DMS153 treated with DMSO at 0.1 percent for 48 hours (cell line): ENCODE measurements around the gene TBC1D22A.

Experiments used
- DNase-seq: peaks from one replicate; lab custom pipeline; 2025; ENCODE audit not compliant: unreplicated experiment; lab: John Stamatoyannopoulos, UW

The TBC1D22A gene

DNA sequence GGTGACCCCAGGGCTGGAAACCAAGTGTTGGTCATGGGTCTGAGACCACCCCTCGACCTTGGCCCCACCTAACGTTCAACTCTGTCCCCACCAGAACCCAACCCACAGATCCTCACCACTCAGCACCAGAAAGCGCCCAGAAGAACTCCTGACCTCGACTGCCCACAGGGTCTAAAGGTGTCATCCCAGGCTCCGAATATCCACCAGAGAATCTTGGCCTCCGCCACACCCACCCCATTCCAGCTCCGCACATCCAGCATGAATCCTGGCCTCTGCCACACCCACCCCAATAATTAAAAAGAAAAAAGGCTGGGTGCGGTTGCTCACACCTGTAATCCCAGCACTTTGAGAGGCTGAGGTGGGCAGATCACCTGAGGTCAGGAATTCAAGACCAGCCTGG, 25.7 kb upstream of the TBC1D22A start:
- DNase-seq, result no peak

DNA sequence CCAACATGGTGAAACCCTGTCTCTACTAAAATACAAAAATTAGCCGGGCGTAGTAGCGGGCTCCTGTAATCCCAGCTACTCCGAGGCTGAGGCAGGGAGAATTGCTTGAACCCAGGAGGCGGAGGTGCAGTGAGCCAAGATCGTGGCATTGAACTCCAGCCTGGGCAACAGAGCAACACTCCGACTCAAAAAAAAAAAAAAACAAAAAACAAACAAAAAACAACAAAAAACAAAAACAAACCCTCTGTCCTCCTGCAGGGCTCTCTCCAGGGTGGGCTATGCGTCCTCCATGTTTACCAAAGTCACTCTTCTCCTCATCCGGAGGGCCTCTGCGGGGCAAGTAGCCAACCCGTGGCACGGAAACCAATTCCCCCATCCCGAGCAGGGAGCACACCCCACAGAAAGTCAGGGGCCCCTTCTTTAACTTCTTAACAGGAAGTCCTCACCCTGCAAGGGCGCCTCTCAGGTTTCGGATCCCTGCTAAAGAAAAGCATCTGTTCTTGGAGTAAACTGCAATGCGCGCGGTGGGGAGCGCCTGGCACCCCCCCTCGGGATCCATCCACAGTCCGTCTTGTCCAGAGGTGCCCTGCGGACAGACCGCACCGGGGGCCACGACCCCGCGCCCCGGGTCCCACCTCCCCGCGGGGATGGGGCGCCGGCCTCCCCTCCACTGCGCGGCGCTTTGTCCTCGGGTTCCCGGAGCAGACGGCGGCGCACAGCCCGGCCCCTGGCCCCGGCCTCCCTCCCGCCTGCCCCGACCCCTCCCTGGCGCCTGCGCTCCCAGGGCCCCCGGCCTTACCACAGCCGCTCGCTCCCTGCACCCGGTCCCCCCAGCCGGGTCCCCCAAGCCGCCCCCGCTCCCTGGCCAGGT, 25.1 kb upstream of the TBC1D22A start:
- no peak for DNase-seq

DNA sequence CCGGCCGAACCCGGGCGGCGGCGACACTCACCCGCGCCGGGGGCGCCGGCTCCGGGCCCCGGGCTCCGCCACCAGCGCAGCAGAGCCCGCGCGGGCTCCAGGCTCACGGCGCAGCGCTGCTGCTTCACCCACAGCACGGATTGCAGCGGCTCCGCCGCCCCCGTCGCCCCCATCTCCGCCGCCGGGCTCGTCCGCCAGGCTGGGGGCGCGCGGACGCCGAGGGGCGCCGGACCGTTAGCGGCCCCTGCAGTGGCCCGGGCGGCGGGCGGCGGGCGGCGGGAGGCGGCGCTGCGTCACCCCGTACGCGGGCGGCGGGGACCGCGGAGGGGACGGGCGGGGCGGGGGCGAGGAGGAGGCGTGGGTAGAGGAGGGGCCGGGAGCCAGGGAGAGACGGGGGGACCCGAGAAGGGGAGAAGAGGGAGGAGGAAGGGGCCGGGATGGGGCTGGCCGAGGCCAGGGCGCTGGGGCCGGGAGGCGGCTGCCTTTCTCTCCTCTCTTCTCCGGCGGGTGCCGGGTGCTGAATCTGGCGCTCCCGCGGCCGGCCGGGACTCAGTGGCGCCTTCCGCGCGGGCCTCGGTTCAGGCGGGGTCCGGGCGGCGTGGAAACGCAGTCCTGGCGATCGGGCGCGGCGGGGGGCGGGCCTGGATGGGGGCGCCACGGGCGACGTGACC, 24.3 kb upstream of the TBC1D22A start, which contains the start of gene CERK:
Gene CERK, minus strand, starts transcription at position 277 of the 671 bp plus-strand sequence. Its CDS starts 104 bp downstream, at position 173.
- no peak for DNase-seq

DNA sequence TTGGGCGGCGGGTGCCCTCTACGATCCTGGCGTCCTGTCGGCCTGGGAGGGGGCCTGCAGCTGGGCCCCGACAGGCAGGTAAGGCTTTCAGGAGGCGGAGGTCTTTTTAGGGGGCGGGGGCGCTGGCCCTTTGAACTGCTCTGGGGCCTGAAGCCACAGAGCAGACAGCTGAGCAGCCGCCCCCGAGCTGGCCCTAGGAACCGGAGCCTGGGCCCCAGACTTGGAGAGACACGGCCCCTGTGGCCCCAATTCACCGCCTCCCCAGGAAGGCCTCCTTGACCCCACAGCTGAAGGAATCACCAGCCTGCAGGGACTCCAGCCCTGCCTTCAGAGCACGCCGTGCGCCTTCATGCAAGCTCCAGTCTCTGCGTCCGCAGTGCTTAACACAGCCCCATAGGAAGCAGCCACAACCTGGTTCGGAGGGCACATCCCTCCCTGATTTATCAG, 23.8 kb upstream of the TBC1D22A start:
- no peak for DNase-seq

DNA sequence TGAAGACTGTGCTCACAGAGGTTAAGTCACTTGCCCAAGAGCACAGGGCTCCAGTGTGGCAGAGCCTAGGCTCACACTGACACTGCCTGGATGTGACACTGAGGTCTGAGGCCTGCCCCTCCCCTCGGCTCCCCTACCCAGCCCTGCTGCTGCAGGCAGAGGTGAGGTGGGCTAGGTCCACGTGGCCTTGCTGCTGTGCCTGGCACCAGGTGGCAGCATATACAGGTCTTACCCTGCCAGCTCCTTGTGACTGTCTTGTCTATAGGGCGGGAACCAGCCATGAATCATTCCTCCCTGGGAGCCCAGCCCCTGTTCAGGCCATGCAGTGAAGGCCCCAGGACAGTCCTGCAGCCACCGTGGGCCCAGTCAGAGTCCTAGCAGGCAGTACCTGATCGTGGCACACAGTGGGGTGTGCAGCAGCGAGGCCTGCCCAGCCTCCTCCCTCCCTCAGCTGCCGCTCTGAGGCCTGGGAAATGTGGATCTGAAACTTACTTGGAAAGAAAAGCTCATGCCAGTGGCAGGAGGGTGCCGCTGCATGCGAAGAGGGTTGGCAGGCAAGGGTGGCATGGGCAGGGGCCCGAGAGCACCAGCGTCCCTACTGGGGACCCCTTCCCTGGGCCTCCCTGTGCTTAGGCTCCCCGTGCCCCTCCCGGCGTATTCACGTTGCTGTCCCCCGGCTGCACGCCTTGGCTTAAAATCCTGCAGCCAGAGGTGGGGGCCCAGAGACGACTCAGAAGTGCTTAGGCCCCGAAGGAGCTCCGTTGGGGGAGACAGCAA, 23.2 kb upstream of the TBC1D22A start:
- DNase-seq, result no peak

DNA sequence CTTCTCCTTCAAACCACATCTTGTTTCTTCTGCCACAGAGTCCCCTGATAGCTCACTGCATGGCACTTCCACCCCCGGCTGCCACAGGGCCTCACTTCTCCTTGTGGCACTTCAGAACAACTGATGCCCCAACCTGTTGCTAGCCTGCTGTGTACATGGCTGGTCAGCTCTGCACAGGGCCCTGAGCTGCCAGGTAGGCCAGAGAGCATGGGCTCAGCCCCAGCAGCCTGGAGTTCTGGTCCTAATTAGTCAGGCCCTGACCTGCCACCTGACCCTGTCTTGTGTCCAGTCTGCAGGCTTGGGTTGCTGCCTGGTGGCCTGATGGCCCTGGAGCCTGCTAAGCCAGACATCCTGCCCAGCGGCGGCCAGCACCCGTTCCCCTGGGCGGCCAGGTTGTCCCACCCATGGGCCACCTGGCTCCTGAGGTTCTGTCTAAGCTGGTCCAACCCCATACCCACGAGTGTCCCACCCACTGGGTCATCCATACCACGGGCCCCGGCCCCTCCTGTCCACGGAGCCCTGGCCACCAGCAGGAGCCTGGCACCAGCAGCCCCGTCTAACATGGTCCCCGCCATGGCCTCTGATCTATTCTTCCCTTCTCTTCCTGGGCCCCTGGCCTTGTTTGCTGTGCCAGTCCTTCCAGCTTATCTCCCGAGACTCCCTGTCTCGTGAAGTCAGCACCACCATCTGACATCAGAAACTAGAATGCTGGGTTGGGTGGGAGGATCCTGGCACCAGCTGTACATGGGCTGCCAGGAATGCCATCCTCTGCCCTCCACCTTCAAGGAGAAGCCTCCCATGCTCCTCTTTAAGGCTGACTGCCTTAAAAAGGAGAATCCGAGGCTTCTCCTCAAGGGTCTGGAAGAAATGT, 21.3 kb upstream of the TBC1D22A start:
- DNase-seq, result no peak

DNA sequence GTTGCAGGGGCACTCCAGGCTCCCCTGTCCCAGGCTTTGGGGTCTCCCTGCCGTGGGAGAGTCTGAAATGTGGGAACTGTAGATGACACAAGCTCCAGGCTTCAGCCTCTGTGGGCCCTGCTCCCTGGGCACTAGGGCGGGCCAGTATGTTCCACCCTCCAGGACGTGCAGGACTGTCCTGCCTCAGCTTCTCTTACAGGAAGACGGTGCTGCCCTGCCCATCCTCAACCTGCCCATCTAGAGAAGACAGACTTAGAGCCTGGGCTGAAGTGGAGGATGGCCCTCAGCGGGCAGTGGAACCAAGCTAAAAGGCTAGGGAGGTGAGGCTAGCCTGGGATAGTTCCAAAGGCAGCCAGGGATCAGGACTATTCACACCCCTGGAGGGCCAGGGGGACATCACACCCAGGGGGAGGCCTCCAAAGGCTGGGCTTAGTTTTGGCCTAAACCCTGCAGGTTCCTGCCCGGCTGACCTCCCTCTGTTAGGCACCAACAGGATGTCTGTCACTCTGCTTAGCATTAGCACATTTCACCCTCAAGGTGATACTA, 20.4 kb upstream of the TBC1D22A start:
- no peak for DNase-seq

DNA sequence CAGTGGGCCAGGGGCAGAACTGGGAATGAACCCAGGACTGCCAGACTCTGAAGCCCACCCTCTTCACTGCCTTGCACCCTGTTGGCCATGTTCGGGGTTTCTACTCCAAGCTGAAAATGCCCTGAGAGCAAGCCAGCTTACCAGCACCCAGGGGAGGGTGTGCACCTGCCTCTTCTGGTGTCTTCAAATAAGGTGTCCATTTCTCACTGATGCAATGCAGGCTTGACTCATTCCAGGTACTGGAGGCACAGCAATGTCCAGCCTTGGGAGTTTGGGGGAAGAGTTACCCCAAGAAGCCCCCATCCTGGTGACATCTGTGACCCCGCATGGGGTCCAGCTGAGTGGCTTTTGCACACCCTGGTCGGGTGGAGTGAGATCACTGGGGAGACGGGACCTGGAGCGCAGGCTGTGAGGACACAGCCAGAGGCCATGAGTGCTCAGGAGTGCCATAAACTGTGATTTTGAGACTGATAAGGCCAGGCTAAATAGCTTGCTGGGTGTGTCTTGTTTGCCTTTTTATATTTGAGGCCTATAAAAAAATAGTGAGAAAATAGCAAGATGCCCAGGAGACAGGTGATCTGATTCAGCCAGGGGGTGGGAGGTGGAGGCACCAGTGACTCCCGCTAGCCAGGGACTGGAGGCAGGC, 19.8 kb upstream of the TBC1D22A start:
- DNase-seq, result peak; percentile 18

DNA sequence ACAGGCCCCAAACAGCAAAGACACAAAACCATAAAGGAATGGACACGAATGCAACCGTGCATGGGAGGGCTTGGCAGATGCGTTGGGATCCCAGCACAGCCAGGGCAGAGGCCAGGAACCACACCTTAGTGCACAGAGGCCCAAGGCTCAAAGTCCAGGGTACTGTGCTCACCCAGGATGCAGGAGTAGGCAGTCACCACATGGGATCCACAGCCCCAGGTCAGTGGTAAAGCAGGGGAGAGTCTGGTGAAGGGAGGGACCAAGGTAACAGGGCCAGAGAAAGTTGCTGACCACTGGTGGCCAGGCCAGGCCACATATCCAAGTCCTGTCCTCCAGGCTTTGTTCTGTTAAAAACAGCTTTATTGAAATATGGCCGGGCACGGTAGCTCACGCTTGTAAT, 17.9 kb upstream of the TBC1D22A start:
- DNase-seq, result no peak

DNA sequence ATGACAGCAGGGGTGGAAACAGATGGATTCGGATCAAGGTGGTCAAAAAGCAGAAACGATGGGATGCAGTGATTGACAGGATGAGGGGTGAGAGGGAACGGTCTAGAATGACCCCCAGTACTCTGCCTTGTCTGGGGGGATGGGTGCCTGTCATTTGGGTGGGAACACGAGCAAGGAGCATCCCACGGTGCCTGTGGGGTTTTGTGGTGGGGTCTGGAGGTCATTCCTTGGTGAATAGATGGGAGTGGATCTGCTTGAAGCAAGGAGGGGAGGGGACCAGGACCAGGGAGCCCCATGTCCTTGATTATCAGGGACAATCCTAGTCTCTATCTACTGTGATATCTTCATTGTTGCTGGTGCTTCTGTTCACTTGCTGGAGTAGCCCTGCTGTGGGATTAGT, 16.3 kb upstream of the TBC1D22A start:
- DNase-seq, result no peak

DNA sequence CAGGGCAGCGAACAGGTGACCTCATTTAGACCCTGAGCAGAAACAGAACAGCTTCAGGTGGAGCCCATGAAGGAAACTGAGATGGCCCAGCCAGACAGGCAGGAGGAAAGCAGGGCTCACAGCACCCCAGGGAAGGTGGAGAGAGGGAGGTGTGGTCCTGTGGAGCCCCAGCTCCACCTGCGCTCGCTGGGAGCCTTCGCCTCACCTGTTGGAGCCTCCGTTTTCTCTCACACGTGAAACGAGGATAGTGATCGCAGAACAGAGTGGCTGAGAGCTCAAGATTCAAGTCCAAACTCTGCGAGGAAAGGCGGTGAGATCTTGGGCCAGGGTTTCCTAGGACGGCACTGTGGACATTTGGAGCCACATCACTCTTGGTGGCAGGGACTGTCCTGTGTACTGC, 15.8 kb upstream of the TBC1D22A start:
- no peak for DNase-seq

DNA sequence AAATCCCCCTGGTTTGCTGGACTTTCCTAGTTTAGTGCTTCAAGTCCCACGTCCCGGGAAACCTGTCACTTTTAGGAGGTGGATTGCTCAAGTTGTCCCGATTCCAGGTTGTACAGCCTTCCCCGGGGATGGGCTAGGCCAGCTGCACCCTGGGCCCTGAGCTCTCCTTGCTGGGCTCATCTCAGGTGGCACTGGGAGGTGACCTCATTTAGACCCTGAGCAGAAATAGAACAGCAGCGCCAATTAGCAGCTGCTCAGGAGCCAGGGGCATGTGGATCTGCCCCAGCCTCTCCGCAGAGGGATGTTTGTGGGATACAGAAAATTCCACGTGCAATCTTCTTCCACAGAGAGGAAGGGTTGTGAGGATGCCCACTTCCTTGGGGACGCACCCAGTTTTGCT, 14.8 kb upstream of the TBC1D22A start:
- DNase-seq, result no peak

DNA sequence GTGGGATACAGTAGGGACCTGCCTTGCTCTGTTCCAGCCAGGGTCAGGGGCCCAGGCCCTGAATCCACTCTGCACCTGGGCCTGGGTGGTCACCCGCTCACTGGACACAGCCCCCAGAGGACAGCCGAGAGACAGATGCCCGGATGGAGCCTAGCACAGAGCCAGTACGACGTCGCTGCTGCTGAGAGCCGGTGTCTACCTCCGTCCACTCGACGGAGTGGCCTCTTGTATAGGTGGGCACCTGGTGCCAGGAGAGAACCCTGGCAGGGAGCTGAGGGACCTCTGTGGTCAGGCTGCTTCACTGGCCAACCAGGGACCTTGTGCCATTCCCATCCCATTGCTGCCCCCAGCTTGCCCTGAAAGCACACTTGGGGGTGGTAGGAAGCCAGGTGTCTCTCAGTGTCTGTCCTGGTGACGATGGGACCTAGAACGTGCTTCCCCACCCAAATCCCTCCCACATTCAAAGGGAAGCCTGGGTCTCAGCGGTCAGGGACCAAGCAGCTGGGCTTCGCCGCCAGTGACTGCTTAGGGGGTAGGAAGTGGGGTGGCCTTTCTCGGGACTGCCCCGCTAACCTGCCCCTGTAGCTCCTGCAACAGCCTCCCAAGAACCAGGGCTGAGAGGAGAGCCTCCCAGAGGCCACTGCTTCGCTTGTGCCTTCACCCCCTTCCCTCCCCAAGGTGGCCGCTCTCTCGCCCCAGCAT, 14.1 kb upstream of the TBC1D22A start:
- DNase-seq, result no peak

DNA sequence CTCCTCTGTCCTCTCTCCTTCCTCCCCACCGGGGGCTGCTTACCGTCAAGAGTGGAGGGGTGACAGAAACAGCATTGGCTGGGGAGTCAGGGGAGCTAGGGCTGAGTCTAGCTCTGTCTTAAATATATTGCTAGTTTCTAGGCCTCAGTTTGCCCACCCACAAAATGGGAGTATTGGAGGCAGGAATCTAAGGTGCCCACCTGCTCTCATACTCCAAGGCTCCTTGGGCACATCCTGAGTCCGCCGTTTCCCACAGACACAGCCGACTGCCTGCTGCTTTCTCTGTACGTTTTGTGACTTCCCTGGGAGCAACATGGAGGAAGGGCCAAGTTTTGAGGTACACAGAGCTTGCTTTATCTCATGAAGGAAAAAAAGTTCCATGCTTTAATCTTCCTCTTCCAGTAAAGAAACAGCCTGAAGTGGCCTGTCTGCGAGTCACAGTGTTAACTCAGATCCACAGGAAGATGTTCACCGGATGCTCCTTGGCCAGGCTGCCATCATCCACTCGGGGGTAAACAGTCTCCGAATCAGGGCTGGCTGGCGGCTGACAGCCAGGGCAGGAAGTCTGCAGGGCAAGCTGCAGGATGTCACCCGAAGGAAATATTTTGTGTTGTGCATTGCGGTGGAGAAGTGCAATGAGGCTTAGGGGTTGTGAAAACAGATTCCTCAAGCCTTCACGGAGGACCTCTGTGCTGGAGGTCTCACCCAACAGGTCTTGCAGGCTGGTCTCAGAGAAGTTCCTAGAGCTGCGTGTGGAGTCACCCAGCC, 13.4 kb upstream of the TBC1D22A start:
- no peak for DNase-seq

DNA sequence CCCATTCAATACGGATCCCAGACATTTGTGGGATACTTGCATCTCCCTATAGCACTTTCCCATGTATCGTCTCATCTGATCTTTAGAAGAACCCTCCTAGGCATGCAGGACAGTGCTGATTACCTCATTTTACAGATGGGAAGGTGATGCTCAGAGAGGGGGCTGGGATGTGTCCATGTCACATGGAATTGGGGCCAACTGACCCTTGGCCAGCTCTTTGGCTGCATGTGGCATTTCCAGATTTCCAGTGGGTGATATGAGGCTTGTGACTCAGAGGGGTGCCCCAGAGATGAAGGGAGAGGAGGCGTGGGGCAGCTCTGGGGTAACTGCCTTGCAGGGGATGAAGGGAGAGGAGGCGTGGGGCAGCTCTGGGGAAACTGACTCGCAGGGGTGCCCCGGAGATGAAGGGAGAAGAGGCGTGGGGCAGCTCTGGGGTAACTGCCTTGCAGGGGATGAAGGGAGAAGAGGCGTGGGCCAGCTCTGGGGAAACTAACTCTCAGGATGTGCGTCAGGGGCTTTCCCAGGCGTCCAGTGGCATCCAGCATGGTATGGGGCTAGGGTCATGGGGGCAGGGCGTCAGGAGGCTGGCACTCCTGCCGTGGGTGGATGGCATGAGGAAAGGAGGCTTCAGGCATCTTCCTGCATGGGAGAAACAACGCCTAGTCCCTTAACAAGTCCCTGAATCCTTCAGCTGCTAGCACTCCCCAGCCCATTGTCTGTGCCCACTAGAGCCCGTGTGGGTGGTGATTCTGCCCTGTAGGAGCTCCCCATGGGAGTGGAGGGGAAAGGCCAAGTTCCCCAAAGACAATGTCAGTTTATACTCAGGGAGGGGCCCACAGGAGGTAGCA, 12.5 kb upstream of the TBC1D22A start:
- no peak for DNase-seq

DNA sequence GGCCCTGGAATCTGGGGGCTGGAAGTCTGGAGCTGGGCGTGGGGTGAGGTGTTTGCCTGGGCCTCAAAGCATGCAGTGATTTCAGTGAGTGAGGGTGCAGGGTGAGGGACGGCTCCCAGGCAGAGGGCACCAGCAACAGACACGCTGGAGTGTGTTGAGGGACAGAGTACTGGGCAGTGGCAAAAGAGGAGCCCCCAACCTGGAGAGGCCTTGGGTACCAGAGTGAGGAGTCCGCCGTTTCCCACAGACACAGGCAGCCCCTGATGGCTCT, 12.0 kb upstream of the TBC1D22A start:
- no peak for DNase-seq

DNA sequence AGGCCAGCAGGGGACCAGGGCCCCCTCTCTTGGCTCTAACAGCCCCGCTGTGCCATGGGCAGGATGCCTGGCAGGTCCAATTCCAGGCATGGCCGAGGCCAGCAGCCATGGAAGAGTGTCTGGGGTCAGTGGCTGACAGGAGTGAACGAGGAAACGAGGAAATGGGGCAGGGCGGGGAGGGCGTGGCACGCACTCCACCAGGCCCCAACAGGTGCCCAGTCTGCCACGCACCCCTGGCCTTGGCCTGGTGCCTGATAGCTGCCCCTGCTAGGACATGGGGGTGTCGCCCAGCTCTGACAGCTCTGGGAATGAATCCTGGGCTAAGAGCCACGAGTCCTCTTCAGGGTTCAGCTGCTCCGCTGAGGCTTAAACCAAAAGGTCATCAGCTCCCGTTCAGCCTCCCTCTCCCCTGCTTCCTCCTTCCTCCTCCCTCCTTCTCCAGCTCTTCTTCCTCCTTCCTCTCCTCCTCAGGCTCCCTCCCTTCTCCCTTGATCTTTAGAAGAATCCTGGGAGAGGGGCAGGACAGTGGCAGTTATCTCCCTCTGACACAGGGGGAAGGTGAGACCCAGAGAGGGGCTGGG, 11.5 kb upstream of the TBC1D22A start:
- DNase-seq, result no peak
